Activated T-cell treated with anti-CD3 and anti-CD28 coated beads, Interleukin-2, amount 50 U/mL, for 72 hours (primary cell): Measurements from ENCODE around the gene ATP1B1. TPM values are rescaled to one million over a fixed set of nuclear protein-coding genes. Genes with fewer than 3 reads are reported as not detected.
A peak's percentile ranks its signal among the peaks of the same experiment; 100 is the strongest.
"Not testable (repeated sequence)": the region's sequence is repeated elsewhere in the genome, so short reads cannot be mapped to it uniquely, and the experiment has no call there.

Experiments used
- ATAC-seq, 2 donors: fragments of 150-1000 bp; cut with Tn5 transposase; replicated peaks in 1 of 2; 2 replicates each; pipeline ENCODE4 v1.10.0; 2021; ENCODE audit warnings: moderate library complexity in 2 of 2, mild to moderate bottlenecking in 1 of 2
- DNase-seq, 2 donors: peaks; one replicate each; pipeline ENCODE4 v3.0.0; 2021 to 2022; ENCODE audit warnings: mixed read lengths in 1 of 2
- H3K27ac Mint-ChIP-seq: one replicate; pipeline ENCODE4 v1.8.0; 2022; ENCODE audit warnings: mild to moderate bottlenecking, moderate library complexity, mixed read lengths
- H3K27me3 Mint-ChIP-seq: one replicate; pipeline ENCODE4 v1.8.0; 2022; ENCODE audit warnings: low read depth, mixed read lengths
- H3K36me3 Mint-ChIP-seq, 2 donors: one replicate each; pipeline ENCODE4 v1.8.0; 2022; ENCODE audit warnings: mixed read lengths in 2 of 2, mild to moderate bottlenecking in 1 of 2; ENCODE audit not compliant: insufficient read depth in 2 of 2
- H3K4me1 Mint-ChIP-seq: one replicate; pipeline ENCODE4 v1.8.0; 2022; ENCODE audit warnings: low read depth, mixed read lengths
- H3K4me3 Mint-ChIP-seq, 2 donors: one replicate each; pipeline ENCODE4 v1.8.0; 2022; ENCODE audit warnings: mild to moderate bottlenecking in 2 of 2, mixed read lengths in 2 of 2, moderate library complexity in 2 of 2
- H3K9me3 Mint-ChIP-seq, 2 donors: one replicate each; pipeline ENCODE4 v1.8.0; 2022; ENCODE audit warnings: mixed read lengths in 2 of 2
- total RNA-seq, 2 donors: library from RNA; stranded (reverse); gene quantifications; one replicate each; pipeline ENCODE4 v1.2.3, GENCODE V29; 2022

Gene ATP1B1
- total RNA-seq, 2 donors from 2014 or later = 3.3 to 8.1 TPM

DNA sequence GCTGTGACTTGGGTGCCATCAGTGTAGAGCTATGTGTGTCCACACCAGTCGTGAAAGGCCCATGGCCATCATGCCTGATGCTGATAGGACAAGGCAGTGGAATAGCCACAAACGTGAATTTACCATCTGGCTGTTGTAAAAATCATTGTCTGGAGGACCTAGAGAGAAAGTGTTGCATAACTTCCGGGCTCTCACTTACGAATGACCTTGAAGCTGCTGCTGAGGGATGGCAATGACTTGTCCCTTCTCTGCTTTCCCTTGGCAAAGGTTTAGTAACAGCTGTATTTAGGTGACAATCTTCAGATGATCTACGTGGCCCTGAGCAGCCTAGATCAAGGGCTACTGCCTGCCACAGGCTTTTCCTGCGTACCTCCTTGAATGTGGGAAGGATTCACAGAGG lies 5.8 kb downstream of the ATP1B1 start:
- H3K36me3 Mint-ChIP-seq = peaks cover 0 to 6% of the 10 kb centered on the region in 2 donors
- no peaks in the 10 kb centered on the region for H3K27me3 Mint-ChIP-seq
- no peak overlapping the region for H3K27ac Mint-ChIP-seq
- H3K4me1 Mint-ChIP-seq = peaks cover 52% of the 10 kb centered on the region
- no peak overlapping the region for H3K4me3 Mint-ChIP-seq
- no peaks in the 10 kb centered on the region for H3K9me3 Mint-ChIP-seq
- ATAC-seq = no peak
- no peak for DNase-seq

DNA sequence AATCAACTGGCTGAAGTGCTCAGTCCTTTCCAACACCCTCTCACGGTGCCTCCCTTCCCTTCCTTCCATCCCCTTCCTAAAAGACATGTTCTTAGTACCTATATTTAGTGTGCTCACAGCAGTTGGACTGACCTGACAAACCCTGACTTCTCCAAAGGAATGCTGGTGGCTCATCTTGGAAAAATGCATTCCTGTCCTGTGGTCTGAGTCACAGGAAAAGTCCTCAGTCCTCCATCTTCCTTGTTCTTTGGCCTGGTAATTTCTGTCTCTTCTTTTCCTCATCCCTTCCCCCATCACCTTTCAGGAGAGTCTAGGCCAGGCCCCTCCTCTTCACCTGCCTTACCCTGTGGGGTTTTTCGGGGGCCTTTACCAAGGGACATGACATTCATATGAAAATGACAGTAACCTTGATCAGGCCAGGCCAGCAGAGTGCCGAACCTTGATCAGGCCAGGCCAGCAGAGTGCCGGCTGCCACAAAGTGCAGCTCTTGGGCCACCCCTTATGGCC lies 7.2 kb downstream of the ATP1B1 start:
- H3K27me3 Mint-ChIP-seq = no peaks in the 10 kb centered on the region
- peaks cover 39% of the 10 kb centered on the region for H3K4me1 Mint-ChIP-seq

GRCh38 chr1:169115891-169116585 lies 9.5 kb downstream of the ATP1B1 start:
- peak in 1 of 2 donors; percentile 22 for DNase-seq
- peaks cover 17% of the 10 kb centered on the region for H3K4me1 Mint-ChIP-seq

More for the DNA sequence above, 7.2 kb downstream of the ATP1B1 start:
- H3K9me3 Mint-ChIP-seq = no peaks in the 10 kb centered on the region
- DNase-seq (no peak), ATAC-seq (no peak)
- no peak overlapping the region for H3K27ac Mint-ChIP-seq
- peaks cover 0 to 3% of the 10 kb centered on the region in 2 donors for H3K36me3 Mint-ChIP-seq
- no peak overlapping the region for H3K4me3 Mint-ChIP-seq

GRCh38 chr1:169117014-169117413 lies 10.5 kb downstream of the ATP1B1 start:
- Mint-ChIP-seq H3K9me3 (no peaks in the 10 kb centered on the region), H3K27me3 (no peaks in the 10 kb centered on the region), H3K4me3 (peak overlapping the region in 1 of 2 donors; percentile 34), H3K36me3 (peaks cover 0 to 3% of the 10 kb centered on the region in 2 donors), H3K27ac (no peak overlapping the region), H3K4me1 (peaks cover 17% of the 10 kb centered on the region)
- ATAC-seq = peak in 1 of 2 donors; percentile 18
- DNase-seq = no peak

More at GRCh38 chr1:169115891-169116585, 9.5 kb downstream of the ATP1B1 start:
- Mint-ChIP-seq H3K27ac (no peak overlapping the region), H3K4me3 (peak overlapping the region in 1 of 2 donors; percentile 11), H3K36me3 (peaks cover 0 to 3% of the 10 kb centered on the region in 2 donors), H3K9me3 (no peaks in the 10 kb centered on the region), H3K27me3 (no peaks in the 10 kb centered on the region)
- ATAC-seq = peak; percentile 61 to 80

DNA sequence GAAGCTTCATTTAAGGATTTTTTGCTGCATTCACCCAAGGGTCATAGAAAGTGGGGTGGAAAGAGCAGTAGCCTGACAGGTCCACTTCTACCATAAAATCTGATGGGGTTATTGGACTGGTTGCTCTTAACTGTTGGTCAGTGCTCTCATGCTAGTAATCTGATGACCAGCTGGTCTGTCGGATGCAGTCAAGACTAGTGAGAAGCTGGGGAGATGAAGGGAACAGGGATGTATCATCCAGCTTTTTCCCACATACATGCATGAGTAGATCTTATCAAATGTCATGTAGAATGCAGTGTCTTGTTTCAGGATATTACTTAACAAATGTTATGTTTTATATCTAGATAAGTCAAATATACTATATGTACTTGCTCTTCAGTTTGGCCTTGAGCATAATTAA lies 11.1 kb downstream of the ATP1B1 start:
- no peaks in the 10 kb centered on the region for H3K27me3 Mint-ChIP-seq
- H3K36me3 Mint-ChIP-seq = peaks cover 0 to 2% of the 10 kb centered on the region in 2 donors
- no peak overlapping the region for H3K27ac Mint-ChIP-seq
- H3K4me3 Mint-ChIP-seq = no peak overlapping the region
- DNase-seq (no peak), ATAC-seq (no peak)
- peaks cover 17% of the 10 kb centered on the region for H3K4me1 Mint-ChIP-seq
- no peaks in the 10 kb centered on the region for H3K9me3 Mint-ChIP-seq

- H3K4me1 Mint-ChIP-seq = peaks cover 17% of the 10 kb centered on the region
- no peak overlapping the region for H3K27ac Mint-ChIP-seq
- ATAC-seq (no peak), DNase-seq (no peak)
- H3K27me3 Mint-ChIP-seq = no peaks in the 10 kb centered on the region
- peaks cover 0 to 2% of the 10 kb centered on the region in 2 donors for H3K36me3 Mint-ChIP-seq
- H3K9me3 Mint-ChIP-seq = no peaks in the 10 kb centered on the region
- H3K4me3 Mint-ChIP-seq = no peak overlapping the region
Observed at GRCh38 chr1:169118227-169118626, 11.7 kb downstream of the ATP1B1 start.

- DNase-seq = no peak
- ATAC-seq = no peak
Observed at GRCh38 chr1:169119405-169119804, 12.9 kb downstream of the ATP1B1 start.

DNA sequence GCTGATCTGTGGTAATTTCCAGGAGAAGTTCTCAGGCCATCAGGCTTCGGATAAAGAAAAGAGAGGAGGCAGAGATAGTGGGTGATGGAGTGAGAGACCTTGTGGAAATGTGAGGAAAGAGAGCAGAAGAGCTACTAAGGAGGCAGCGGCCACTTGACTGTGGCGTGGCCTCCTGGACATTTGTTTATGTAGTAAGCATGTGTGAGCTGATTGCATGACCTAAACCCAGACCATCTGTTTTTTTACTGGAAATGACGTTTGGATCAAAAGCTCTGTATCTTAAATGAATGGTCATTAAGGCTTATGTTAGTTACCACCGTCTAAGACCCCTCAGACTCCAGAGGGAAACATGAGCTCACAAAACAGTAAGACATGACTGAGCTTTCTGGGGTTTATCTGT lies 13.6 kb downstream of the ATP1B1 start:
- DNase-seq (no peak), ATAC-seq (no peak)
- Mint-ChIP-seq H3K4me1 (peaks cover 17% of the 10 kb centered on the region), H3K36me3 (no peaks in the 10 kb centered on the region), H3K4me3 (no peak overlapping the region), H3K27ac (no peak overlapping the region), H3K9me3 (no peaks in the 10 kb centered on the region), H3K27me3 (no peaks in the 10 kb centered on the region)

More at GRCh38 chr1:169119405-169119804, 12.9 kb downstream of the ATP1B1 start:
- no peak overlapping the region for H3K4me3 Mint-ChIP-seq
- H3K27ac Mint-ChIP-seq = no peak overlapping the region
- H3K27me3 Mint-ChIP-seq = no peaks in the 10 kb centered on the region
- H3K9me3 Mint-ChIP-seq = no peaks in the 10 kb centered on the region
- peaks cover 17% of the 10 kb centered on the region for H3K4me1 Mint-ChIP-seq
- H3K36me3 Mint-ChIP-seq = peaks cover 0 to under 1% of the 10 kb centered on the region in 2 donors

DNA sequence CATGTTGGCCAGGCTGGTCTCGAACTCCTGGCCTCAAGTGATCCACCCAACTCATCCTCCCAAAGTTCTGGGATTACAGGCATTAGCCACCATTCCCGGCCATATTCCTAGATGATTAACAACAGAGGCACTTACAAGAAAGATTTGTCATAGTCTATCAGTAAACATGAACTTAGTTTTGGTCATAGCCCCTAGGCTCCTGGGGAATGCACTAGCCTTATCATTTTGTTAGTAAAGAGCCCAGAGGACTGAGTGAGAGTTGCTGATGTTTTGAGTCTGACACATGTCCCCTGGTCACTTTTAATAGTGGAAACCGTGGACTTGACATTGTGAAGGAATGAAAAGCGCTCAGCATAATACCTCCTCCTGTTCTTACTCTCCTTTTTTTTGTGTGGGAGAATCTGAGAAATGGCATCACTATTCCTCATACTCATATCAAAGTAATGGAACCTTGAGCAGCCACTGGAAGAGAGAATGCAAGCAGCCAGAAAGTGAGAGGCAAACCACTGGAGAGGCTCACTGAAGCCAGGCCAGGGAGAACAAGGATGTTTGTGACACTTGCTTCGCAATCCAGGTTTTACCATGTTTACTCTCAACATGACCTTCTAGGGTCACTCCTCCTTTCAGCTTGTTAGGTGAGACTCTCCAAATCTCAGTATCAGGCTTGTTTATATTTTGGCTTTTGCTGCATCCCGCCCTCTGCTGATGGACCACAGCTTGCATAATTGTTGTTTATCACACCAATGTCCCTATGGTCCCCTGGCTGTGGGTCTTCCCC lies 14.8 kb downstream of the ATP1B1 start:
- Mint-ChIP-seq H3K27ac (no peak overlapping the region), H3K4me3 (no peak overlapping the region), H3K36me3 (no peaks in the 10 kb centered on the region), H3K9me3 (no peaks in the 10 kb centered on the region), H3K4me1 (peaks cover 10% of the 10 kb centered on the region), H3K27me3 (no peaks in the 10 kb centered on the region)
- ATAC-seq (no peak), DNase-seq (no peak)

DNA sequence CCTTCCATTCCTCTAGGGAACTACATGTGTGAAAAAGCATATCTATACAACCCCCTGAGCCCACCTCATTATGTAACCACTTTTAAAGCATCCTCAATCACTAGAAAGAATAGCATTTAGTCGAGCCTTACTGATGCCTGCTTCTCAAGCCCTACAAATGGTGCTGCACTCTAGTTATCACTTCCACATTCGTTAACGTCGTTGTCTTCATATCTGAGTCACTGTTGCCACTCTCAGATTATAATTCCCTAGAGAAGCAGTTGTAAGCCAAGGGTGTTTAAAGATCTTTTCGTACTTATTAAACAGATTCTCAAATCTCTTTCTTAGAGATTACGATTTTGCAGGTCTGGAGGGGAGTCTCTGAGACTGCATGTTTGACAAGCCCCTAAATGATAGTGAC lies 16.5 kb downstream of the ATP1B1 start:
- H3K4me3 Mint-ChIP-seq = no peak overlapping the region
- no peaks in the 10 kb centered on the region for H3K36me3 Mint-ChIP-seq
- no peaks in the 10 kb centered on the region for H3K27me3 Mint-ChIP-seq
- peaks cover under 1% of the 10 kb centered on the region for H3K4me1 Mint-ChIP-seq
- ATAC-seq (no peak), DNase-seq (no peak)
- no peaks in the 10 kb centered on the region for H3K9me3 Mint-ChIP-seq
- no peak overlapping the region for H3K27ac Mint-ChIP-seq

GRCh38 chr1:169124459-169124858 lies 18.0 kb downstream of the ATP1B1 start:
- no peak for ATAC-seq

DNA sequence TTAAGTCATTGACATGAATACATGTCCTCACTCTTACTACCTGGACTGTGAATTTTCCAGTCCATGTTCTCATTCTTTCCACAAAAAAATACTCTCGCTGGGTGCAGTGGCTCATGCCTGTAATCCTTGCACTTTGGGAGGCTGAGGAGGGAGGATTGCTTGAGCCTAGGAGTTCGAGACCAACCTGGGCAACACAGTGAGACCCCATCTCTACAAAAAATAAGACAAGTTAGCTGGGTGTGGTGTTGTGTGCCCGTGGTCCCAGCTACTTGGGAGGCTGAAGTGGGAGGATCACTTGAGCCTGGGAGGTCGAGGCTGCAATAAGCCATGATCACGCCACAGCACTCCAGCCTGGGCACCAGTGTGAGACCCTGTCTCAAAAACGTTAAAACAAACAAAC lies 19.1 kb downstream of the ATP1B1 start:
- H3K4me1 Mint-ChIP-seq = peaks cover 19% of the 10 kb centered on the region
- DNase-seq, H3K4me3 Mint-ChIP-seq, H3K36me3 Mint-ChIP-seq, H3K27ac Mint-ChIP-seq, H3K27me3 Mint-ChIP-seq, ATAC-seq, H3K9me3 Mint-ChIP-seq: not testable (repeated sequence)

More at GRCh38 chr1:169124459-169124858, 18.0 kb downstream of the ATP1B1 start:
- no peaks in the 10 kb centered on the region for H3K27me3 Mint-ChIP-seq
- no peak overlapping the region for H3K4me3 Mint-ChIP-seq
- H3K36me3 Mint-ChIP-seq = no peaks in the 10 kb centered on the region
- H3K9me3 Mint-ChIP-seq = no peaks in the 10 kb centered on the region
- peaks cover 15% of the 10 kb centered on the region for H3K4me1 Mint-ChIP-seq
- H3K27ac Mint-ChIP-seq = no peak overlapping the region
- DNase-seq = no peak

- Mint-ChIP-seq H3K4me3 (no peak overlapping the region), H3K27ac (no peak overlapping the region), H3K36me3 (peaks cover 0 to 5% of the 10 kb centered on the region in 2 donors), H3K9me3 (no peaks in the 10 kb centered on the region), H3K27me3 (no peaks in the 10 kb centered on the region), H3K4me1 (peaks cover 19% of the 10 kb centered on the region)
- DNase-seq (no peak), ATAC-seq (no peak)
Observed at GRCh38 chr1:169126335-169126734, 19.8 kb downstream of the ATP1B1 start.
